A673 (cell line): Measurements from ENCODE around the gene KRT72. TPM values are rescaled to one million over a fixed set of nuclear protein-coding genes. Genes with fewer than 3 reads are reported as not detected.

Experiments
- BruUV-seq: library from RNA; stranded (reverse); fragments of 400-500 nt; replicated peaks from 2 replicates; lab custom pipeline; 2021; lab: Mats Ljungman, UMichigan
- CTCF ChIA-PET: fragments of 300-600 bp; sonication (Branson Sonifier 250); formaldehyde crosslinking; loops from one replicate; lab custom pipeline; 2022; ENCODE audit warnings: antibody characterized with exemption; lab: Charles Lee
- POLR2A ChIA-PET: fragments of 300-600 bp; sonication (Branson Sonifier 250); formaldehyde crosslinking; loops from one replicate; lab custom pipeline; 2022; ENCODE audit warnings: antibody characterized with exemption; ENCODE audit not compliant: low non-redundant PET; lab: Charles Lee
- DNase-seq: peaks from one replicate; pipeline ENCODE4 v3.0.0-alpha.2; 2015; ENCODE audit warnings: low spot score
- H3K27ac ChIP-seq: fragments of 200-600 bp; sonication (generic); 2 replicates; pipeline ENCODE4 v1.5.1; 2016; ENCODE audit warnings: mixed run types, low read depth, mild to moderate bottlenecking, mixed read lengths, antibody characterized with exemption, low read length; ENCODE audit not compliant: poor library complexity, severe bottlenecking
- H3K27me3 ChIP-seq: fragments of 200-600 bp; sonication (generic); replicated peaks from 2 replicates; pipeline ENCODE4 v1.6.1; 2017; ENCODE audit warnings: mixed run types, low read depth, mild to moderate bottlenecking, mixed read lengths, antibody characterized with exemption, low read length; ENCODE audit not compliant: insufficient read depth, poor library complexity
- H3K36me3 ChIP-seq: fragments of 200-600 bp; sonication (generic); 2 replicates; pipeline ENCODE4 v1.6.1; 2016; ENCODE audit warnings: mixed run types, mild to moderate bottlenecking, mixed read lengths, antibody characterized with exemption, low read length; ENCODE audit not compliant: insufficient read depth, poor library complexity, severe bottlenecking
- H3K4me1 ChIP-seq: fragments of 200-600 bp; sonication (generic); 2 replicates; pipeline ENCODE4 v1.6.1; 2017; ENCODE audit warnings: mixed run types, mild to moderate bottlenecking, mixed read lengths, antibody characterized with exemption, low read length; ENCODE audit not compliant: insufficient read depth, poor library complexity, severe bottlenecking
- H3K4me3 ChIP-seq: fragments of 200-600 bp; sonication (generic); 2 replicates; pipeline ENCODE4 v1.5.1; 2016; ENCODE audit warnings: low read depth, mixed run types, mild to moderate bottlenecking, mixed read lengths, low read length; ENCODE audit not compliant: poor library complexity, severe bottlenecking
- H3K9me3 ChIP-seq: fragments of 200-600 bp; sonication (generic); 2 replicates; pipeline ENCODE4 v1.6.1; 2016; ENCODE audit warnings: mixed run types, low read depth, mild to moderate bottlenecking, mixed read lengths, antibody characterized with exemption, low read length; ENCODE audit not compliant: poor library complexity, severe bottlenecking
- EZH2 ChIP-seq: fragments of 200-600 bp; sonication (generic); IDR thresholded peaks from 2 replicates; pipeline ENCODE4 v1.6.1; 2017; ENCODE audit warnings: borderline replicate concordance, low read depth, mild to moderate bottlenecking, mixed read lengths, antibody characterized with exemption, low read length; ENCODE audit not compliant: poor library complexity, severe bottlenecking
- intact Hi-C: fragments of 100-400 bp; cut with micrococcal nuclease; formaldehyde crosslinking; loops from one replicate; pipeline ENCODE4 v1.10.0; 2022; ENCODE audit not compliant: unreplicated experiment
- total RNA-seq: library from RNA; stranded (reverse); gene quantifications from 2 replicates; pipeline ENCODE4 v1.2.3, GENCODE V29; 2021
- TF ChIP-seq, protein P1 (sequence below): fragments of 300-800, 200-600 bp; sonication (generic); conservative IDR thresholded peaks from 2 replicates; pipeline ENCODE4 v1.5.1; 2017; ENCODE audit warnings: low read depth, mild to moderate bottlenecking, antibody characterized with exemption, low read length, moderate library complexity, mixed read lengths

KRT72 gene
- total RNA-seq, 1 experiment from 2014 or later = not detected

- CTCF ChIA-PET = no interaction called here
- Histone ChIP-seq H3K36me3 (no peaks in the 10 kb centered on the region), H3K4me1 (peaks cover 6% of the 10 kb centered on the region), H3K4me3 (no peak overlapping the region), H3K27me3 (no peaks in the 10 kb centered on the region), H3K27ac (no peak overlapping the region), H3K9me3 (no peaks in the 10 kb centered on the region)
- DNase-seq = no peak
- POLR2A ChIA-PET = interaction anchor here (0.7 kb wide), 1 partner anchor 100 kb away, joined by 3 read pairs; no protein-coding TSS in a partner anchor
- intact Hi-C loops = no loop called here
- no peak for TF ChIP-seq EZH2
- TF ChIP-seq, protein P1, sequence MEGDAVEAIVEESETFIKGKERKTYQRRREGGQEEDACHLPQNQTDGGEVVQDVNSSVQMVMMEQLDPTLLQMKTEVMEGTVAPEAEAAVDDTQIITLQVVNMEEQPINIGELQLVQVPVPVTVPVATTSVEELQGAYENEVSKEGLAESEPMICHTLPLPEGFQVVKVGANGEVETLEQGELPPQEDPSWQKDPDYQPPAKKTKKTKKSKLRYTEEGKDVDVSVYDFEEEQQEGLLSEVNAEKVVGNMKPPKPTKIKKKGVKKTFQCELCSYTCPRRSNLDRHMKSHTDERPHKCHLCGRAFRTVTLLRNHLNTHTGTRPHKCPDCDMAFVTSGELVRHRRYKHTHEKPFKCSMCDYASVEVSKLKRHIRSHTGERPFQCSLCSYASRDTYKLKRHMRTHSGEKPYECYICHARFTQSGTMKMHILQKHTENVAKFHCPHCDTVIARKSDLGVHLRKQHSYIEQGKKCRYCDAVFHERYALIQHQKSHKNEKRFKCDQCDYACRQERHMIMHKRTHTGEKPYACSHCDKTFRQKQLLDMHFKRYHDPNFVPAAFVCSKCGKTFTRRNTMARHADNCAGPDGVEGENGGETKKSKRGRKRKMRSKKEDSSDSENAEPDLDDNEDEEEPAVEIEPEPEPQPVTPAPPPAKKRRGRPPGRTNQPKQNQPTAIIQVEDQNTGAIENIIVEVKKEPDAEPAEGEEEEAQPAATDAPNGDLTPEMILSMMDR = no peak
- no TSS peak for BruUV-seq
Observed at GRCh38 chr12:52608826-52609630, 7.8 kb upstream of the KRT72 start.

- Histone ChIP-seq H3K27me3 (no peaks in the 10 kb centered on the region), H3K9me3 (no peaks in the 10 kb centered on the region), H3K27ac (no peak overlapping the region), H3K4me3 (no peak overlapping the region), H3K36me3 (no peaks in the 10 kb centered on the region), H3K4me1 (peaks cover 6% of the 10 kb centered on the region)
- POLR2A ChIA-PET = no interaction called here
- BruUV-seq = no TSS peak
- CTCF ChIA-PET = no interaction called here
- TF ChIP-seq, protein P1 = no peak
- no peak for TF ChIP-seq EZH2
- DNase-seq = no peak
- intact Hi-C loops = no loop called here
Observed at GRCh38 chr12:52608161-52608560, 6.9 kb upstream of the KRT72 start.

DNA sequence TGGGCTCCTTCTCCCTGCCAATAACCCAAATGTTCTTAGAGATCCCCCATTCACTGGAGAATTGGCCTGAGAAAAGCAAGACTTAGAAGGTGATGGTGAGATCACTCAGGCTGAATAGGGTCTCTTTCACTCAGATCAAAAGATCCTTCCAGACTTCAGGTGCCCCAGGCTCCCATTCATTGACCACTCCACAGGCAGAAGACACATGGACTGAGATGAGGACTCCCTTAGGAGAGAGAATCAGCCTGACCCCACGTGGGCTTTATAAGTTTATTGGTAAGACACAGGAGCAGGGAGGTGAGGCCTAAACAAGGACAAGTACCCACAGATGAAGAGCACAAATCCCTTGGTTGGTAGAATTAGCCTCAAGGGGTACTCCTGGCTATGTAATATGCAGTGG lies 6.1 kb upstream of the KRT72 start:
- Histone ChIP-seq H3K36me3 (no peaks in the 10 kb centered on the region), H3K27ac (no peak overlapping the region), H3K4me3 (no peak overlapping the region), H3K9me3 (no peaks in the 10 kb centered on the region), H3K27me3 (peaks cover 7% of the 10 kb centered on the region), H3K4me1 (peaks cover 6% of the 10 kb centered on the region)
- ChIA-PET POLR2A (no interaction called here), CTCF (no interaction called here)
- no peak for DNase-seq
- no peak for TF ChIP-seq EZH2
- TF ChIP-seq, protein P1 = no peak
- no TSS peak for BruUV-seq
- intact Hi-C loops = no loop called here
